Measurements from ENCODE around the gene SMIM7.
A peak's percentile ranks its signal among the peaks of the same experiment; 100 is the strongest.

SMIM7 gene

GRCh38 chr19:16621165-16621800 lies 38.7 kb downstream of the SMIM7 start:
- H3K27ac ChIP-seq: no peak overlapping the region
- TF ChIP-seq ZFX (IDR thresholded peaks at IDR 0.05; ENCODE audit: borderline replicate concordance) (no peak), CTCF (IDR thresholded peaks at IDR 0.05) (no peak)

- no peak overlapping the region for H3K27ac ChIP-seq
- no peak for TF ChIP-seq ZFX (IDR thresholded peaks at IDR 0.05; ENCODE audit: borderline replicate concordance)
- no peak for TF ChIP-seq CTCF (IDR thresholded peaks at IDR 0.05)
These were observed 39.4 kb downstream of the SMIM7 start for GRCh38 chr19:16620584-16620983.

- TF ChIP-seq ZFX (IDR thresholded peaks at IDR 0.05; ENCODE audit: borderline replicate concordance) (no peak), CTCF (IDR thresholded peaks at IDR 0.05) (no peak)
- H3K27ac ChIP-seq: no peak overlapping the region
These were observed 39.9 kb downstream of the SMIM7 start for GRCh38 chr19:16620018-16620417.

GRCh38 chr19:16619457-16619856 lies 40.5 kb downstream of the SMIM7 start:
- TF ChIP-seq CTCF (IDR thresholded peaks at IDR 0.05) (no peak), ZFX (IDR thresholded peaks at IDR 0.05; ENCODE audit: borderline replicate concordance) (no peak)
- no peak overlapping the region for H3K27ac ChIP-seq

GRCh38 chr19:16618248-16618647 lies 41.7 kb downstream of the SMIM7 start:
- no peak for TF ChIP-seq CTCF (IDR thresholded peaks at IDR 0.05)
- no peak for TF ChIP-seq ZFX (IDR thresholded peaks at IDR 0.05; ENCODE audit: borderline replicate concordance)
- H3K27ac ChIP-seq: no peak overlapping the region

GRCh38 chr19:16615808-16616207 lies 44.1 kb downstream of the SMIM7 start:
- TF ChIP-seq CTCF (IDR thresholded peaks at IDR 0.05): no peak
- TF ChIP-seq ZFX (IDR thresholded peaks at IDR 0.05; ENCODE audit: borderline replicate concordance): no peak
- H3K27ac ChIP-seq: peak overlapping the region; percentile 51

GRCh38 chr19:16614941-16615340 lies 45.0 kb downstream of the SMIM7 start:
- TF ChIP-seq ZFX (IDR thresholded peaks at IDR 0.05; ENCODE audit: borderline replicate concordance) (no peak), CTCF (IDR thresholded peaks at IDR 0.05) (no peak)
- peak overlapping the region; percentile 51 for H3K27ac ChIP-seq

Data from 22Rv1 (cell line).